IPS-15b (cell line): ENCODE data around the gene EXO5.
A peak's percentile ranks its signal among the peaks of the same experiment; 100 is the strongest.
"Not testable (repeated sequence)": the region's sequence is repeated elsewhere in the genome, so short reads cannot be mapped to it uniquely, and the experiment has no call there.

ENCODE experiments used
- H3K27me3 ChIP-seq: one replicate; pipeline ENCODE4 v1.6.1; 2013; ENCODE audit warnings: low read length; ENCODE audit not compliant: control insufficient read depth, insufficient read depth
- H3K36me3 ChIP-seq: one replicate; pipeline ENCODE4 v1.6.1; 2013; ENCODE audit warnings: low read length; ENCODE audit not compliant: control insufficient read depth, insufficient read depth
- H3K4me1 ChIP-seq: one replicate; pipeline ENCODE4 v1.6.1; 2013; ENCODE audit warnings: mild to moderate bottlenecking, low read length; ENCODE audit not compliant: control insufficient read depth, insufficient read depth
- H3K4me3 ChIP-seq: one replicate; pipeline ENCODE4 v1.5.1; 2013; ENCODE audit warnings: low read depth, low read length
- H3K9ac ChIP-seq: one replicate; pipeline ENCODE4 v1.6.1; 2013; ENCODE audit warnings: low read depth, mild to moderate bottlenecking, low read length
- H3K9me3 ChIP-seq: one replicate; pipeline ENCODE4 v1.6.1; 2013; ENCODE audit warnings: mild to moderate bottlenecking, low read length; ENCODE audit not compliant: control insufficient read depth, insufficient read depth

Gene EXO5, protein sequence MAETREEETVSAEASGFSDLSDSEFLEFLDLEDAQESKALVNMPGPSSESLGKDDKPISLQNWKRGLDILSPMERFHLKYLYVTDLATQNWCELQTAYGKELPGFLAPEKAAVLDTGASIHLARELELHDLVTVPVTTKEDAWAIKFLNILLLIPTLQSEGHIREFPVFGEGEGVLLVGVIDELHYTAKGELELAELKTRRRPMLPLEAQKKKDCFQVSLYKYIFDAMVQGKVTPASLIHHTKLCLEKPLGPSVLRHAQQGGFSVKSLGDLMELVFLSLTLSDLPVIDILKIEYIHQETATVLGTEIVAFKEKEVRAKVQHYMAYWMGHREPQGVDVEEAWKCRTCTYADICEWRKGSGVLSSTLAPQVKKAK

DNA sequence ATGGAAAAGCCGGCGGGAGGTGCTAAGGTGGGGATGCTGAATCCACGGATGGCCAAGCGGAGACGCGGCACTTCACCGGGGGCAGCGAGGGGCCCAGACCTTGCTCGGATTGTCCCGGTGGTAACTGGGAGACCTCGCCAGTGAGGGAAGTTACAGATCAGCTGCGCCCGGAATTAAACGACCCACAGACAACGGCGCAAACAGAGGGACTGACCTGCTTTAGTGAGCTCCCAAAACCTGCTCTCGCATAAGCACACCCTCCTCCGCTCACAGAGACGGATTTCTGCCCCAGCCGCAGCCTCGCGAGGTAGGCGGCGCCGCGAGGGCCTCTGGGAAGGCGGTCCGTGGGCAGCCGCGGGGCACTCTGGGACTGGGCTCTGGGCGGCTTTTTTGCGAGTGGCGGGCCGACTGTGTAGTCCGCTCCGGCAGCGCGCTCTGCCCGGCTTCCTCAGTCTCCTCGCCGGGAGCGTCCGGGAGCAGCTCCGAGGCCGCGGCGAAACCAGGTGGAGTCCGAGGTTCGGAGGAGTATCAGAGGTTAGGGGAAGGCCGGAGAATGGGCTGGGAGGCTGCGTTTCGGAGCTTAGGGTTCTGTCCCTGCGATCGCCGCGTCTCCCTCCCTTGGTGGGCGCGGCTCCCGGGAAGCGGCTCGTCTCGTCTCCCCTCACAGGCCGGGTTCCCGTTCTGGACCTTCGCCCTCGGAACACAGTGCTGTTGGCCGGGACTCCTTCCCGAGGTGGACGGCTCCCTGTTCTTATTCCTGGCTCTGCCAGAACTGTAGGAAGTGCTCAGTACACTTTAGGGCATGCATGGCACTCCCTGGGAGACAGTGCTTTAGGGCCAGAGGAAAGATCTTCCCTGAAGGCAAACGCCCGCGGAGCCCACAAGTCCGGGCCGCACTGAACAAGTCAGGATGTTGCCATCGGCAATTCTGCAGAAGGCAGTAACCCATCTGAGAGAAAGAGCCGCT lies at the start of gene EXO5:
Gene EXO5, plus strand, starts transcription at position 393 of the 967 bp plus-strand sequence. CDS start 5,778 bp downstream, outside the sequence.
- H3K9me3 ChIP-seq: no peaks in the 10 kb centered on the region
- H3K27me3 ChIP-seq: peaks cover 11% of the 10 kb centered on the region
- no peaks in the 10 kb centered on the region for H3K4me1 ChIP-seq
- peak within 1 kb of the TSS; percentile 78 for H3K4me3 ChIP-seq
- no peaks in the 10 kb centered on the region for H3K36me3 ChIP-seq
- peak within 1 kb of the TSS; percentile 86 for H3K9ac ChIP-seq

DNA sequence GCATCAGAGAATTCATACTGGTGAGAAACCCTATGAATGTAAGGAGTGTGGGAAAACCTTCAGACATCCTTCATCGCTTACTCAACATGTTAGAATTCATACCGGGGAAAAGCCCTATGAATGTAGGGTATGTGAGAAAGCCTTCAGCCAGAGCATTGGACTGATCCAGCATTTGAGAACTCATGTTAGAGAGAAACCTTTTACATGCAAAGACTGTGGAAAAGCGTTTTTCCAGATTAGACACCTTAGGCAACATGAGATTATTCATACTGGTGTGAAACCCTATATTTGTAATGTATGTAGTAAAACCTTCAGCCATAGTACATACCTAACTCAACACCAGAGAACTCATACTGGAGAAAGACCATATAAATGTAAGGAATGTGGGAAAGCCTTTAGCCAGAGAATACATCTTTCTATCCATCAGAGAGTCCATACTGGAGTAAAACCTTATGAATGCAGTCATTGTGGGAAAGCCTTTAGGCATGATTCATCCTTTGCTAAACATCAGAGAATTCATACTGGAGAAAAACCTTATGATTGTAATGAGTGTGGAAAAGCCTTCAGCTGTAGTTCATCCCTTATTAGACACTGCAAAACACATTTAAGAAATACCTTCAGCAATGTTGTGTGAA lies 45.5 kb upstream of the EXO5 start:
- peaks cover 50% of the 10 kb centered on the region for H3K9me3 ChIP-seq
- no peak overlapping the region for H3K9ac ChIP-seq
- H3K36me3 ChIP-seq: peaks cover 22% of the 10 kb centered on the region
- H3K4me3 ChIP-seq: no peak overlapping the region
- H3K27me3 ChIP-seq: no peaks in the 10 kb centered on the region
- no peaks in the 10 kb centered on the region for H3K4me1 ChIP-seq

DNA sequence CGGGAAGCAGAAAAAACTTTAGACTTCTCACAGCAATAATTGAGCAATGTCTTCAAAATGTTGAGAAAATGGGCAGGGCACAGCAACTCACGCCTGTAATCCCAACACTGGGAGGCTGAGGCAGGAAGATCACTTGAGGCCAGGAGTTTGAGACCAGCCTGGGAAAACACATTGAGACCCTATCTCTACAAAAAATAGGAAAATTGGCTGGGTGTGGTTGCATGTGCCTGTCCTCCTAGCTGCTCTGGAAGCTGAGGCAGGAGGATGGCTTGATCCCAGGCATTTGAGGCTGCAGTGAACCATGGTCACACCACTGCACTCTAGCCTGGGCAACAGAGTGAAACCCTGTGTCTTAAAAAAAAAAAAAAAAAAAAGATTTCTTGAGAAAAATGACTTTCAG lies 39.2 kb upstream of the EXO5 start:
- no peaks in the 10 kb centered on the region for H3K4me1 ChIP-seq
- no peak overlapping the region for H3K9ac ChIP-seq
- no peaks in the 10 kb centered on the region for H3K27me3 ChIP-seq
- H3K4me3 ChIP-seq: no peak overlapping the region
- peaks cover 18% of the 10 kb centered on the region for H3K9me3 ChIP-seq
- H3K36me3 ChIP-seq: peaks cover 4% of the 10 kb centered on the region

DNA sequence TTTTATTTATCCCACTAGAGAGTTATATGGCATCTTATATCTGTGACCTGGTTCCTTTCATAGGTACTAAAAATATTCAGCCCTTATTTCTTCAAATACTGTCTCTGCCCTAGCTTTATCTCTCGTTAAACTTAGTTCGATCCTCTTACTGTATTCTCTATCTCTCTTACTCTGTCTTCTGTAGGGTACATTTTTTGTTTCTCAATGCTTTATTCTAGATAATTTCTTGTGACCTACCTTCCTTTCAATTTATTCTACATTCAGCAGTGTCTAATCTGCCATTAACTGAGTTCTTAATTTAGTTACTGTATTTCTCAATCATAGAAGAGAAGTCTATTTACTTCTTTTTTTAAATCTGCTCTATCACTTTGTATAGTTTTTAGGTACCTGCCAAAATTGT lies 33.3 kb upstream of the EXO5 start:
- no peak overlapping the region for H3K4me3 ChIP-seq
- no peak overlapping the region for H3K9ac ChIP-seq
- no peaks in the 10 kb centered on the region for H3K4me1 ChIP-seq
- no peaks in the 10 kb centered on the region for H3K36me3 ChIP-seq
- H3K27me3 ChIP-seq: peaks cover 6% of the 10 kb centered on the region
- no peaks in the 10 kb centered on the region for H3K9me3 ChIP-seq

DNA sequence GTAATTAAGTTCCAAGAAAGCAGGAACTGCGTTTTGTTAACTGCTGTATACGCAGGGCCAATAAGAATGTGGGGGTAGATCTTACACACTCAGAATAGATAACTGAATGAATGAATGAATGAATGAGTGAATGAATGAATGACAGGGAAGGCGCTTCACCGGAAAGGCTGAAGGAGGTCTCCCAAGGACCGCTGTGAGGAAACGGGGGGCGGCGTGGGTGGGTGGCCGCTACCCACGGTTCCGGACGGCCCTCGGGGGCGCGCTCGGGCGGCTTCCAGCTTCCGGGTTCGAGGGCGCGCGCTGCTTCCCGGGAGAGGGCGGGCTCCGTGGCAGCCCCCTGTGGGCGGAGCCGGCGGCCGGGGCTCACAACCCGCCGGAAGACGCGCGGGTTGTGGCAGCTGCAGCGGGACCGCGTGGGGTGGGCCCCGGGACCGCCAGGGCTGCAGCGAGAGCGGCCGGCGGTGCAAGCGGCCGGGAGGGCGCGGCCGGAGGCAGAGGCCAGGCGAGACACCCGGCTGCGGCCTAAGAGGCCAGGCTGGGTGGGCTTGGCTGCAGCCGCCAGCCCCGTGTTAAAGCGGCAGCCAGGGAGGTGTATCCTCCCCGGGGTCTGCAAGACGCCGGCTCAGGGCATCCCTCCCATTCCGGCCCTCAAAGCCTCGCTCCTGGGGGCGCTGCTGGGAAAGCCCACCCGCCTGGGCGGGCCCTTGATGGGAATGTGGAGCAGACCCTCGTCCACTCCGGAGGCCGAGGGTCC lies 31.5 kb upstream of the EXO5 start, which contains the start of gene ZFP69:
Gene ZFP69, plus strand, starts transcription at position 367 of the 754 bp plus-strand sequence. CDS start 2,072 bp downstream, outside the sequence.
- no peaks in the 10 kb centered on the region for H3K36me3 ChIP-seq
- H3K9me3 ChIP-seq: no peaks in the 10 kb centered on the region
- H3K9ac ChIP-seq: no peak within 1 kb of the TSS
- peak within 1 kb of the TSS; percentile 70 for H3K4me3 ChIP-seq
- peaks cover 6% of the 10 kb centered on the region for H3K27me3 ChIP-seq
- no peaks in the 10 kb centered on the region for H3K4me1 ChIP-seq

DNA sequence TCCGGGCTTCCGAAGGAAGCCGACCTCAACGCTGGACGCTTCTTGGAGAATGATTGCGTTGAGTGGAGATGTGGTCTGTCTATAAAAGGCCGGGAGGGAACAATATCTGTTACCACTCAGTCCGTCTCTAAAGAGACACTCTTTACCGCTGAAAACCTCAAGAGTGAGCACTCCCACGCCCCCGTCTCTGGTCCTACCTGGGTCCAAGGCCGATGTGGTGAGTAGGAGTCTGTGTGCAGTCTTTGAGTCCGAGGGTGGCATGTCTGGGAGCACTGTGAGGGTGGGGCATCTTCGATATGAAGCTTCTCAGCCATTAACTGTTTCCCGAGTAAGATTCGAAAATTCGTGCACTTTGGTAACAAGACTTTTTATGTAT lies 30.9 kb upstream of the EXO5 start:
- Histone ChIP-seq H3K9me3 (no peaks in the 10 kb centered on the region), H3K36me3 (no peaks in the 10 kb centered on the region), H3K27me3 (peaks cover 6% of the 10 kb centered on the region), H3K4me1 (no peaks in the 10 kb centered on the region), H3K4me3 (peak overlapping the region; percentile 70), H3K9ac (no peak overlapping the region)

DNA sequence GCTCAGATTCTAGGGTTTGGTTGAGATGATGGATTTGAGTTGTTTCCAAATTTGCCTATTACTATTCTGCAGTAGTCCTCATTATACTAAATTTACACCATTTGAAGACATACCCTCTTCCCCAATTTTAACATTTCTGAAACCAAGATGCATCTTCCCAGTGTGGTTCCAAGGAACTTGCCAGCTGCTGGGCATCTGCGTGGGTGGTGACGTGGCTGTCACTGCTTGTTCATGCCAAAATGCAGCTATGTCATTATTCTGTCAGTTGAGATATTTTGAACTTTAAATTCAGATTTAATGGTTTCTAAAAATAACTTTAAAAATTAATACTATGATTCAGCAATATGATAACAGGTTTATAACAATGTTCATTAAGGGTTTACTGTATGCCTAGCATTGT lies 30.3 kb upstream of the EXO5 start:
- Histone ChIP-seq H3K36me3 (no peaks in the 10 kb centered on the region), H3K4me3 (peak overlapping the region; percentile 70), H3K9ac (no peak overlapping the region)

DNA sequence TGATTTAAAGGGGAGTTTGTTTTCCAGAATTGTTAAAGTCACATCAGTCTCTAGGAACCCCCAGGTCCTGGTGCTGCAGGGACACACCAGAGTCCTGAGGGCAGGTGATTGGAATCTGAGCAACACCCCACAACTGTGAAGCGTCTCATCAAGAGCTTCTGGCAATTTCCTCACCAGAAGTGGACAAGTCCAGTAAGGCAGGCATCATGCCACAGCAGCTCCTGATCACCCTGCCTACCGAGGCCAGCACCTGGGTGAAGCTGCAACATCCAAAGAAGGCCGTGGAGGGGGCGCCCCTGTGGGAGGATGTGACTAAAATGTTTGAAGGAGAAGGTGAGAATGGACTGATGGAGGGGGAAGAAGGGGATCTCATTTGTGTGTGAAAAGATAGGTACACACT lies 29.4 kb upstream of the EXO5 start:
- Histone ChIP-seq H3K36me3 (no peaks in the 10 kb centered on the region), H3K9ac (no peak overlapping the region), H3K9me3 (no peaks in the 10 kb centered on the region), H3K4me3 (no peak overlapping the region), H3K27me3 (peaks cover 6% of the 10 kb centered on the region), H3K4me1 (no peaks in the 10 kb centered on the region)

More for the DNA sequence above, 30.3 kb upstream of the EXO5 start:
- Histone ChIP-seq H3K27me3 (peaks cover 6% of the 10 kb centered on the region), H3K4me1 (no peaks in the 10 kb centered on the region), H3K9me3 (no peaks in the 10 kb centered on the region)

DNA sequence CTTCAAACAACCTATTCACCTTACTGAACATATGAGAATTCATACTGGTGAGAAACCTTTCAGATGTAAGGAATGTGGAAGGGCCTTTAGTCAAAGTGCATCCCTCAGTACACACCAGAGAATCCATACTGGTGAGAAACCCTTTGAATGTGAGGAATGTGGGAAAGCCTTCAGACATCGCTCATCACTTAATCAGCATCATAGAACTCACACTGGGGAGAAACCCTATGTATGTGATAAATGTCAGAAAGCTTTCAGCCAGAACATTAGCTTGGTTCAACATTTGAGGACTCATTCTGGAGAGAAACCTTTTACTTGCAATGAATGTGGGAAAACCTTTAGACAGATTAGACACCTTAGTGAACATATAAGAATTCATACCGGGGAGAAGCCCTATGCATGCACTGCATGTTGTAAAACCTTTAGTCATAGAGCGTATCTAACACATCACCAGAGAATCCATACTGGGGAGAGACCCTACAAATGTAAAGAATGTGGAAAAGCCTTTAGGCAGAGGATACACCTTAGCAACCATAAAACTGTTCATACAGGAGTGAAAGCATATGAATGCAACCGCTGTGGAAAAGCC lies 13.2 kb upstream of the EXO5 start:
- H3K4me3 ChIP-seq: no peak overlapping the region
- peaks cover 4% of the 10 kb centered on the region for H3K9me3 ChIP-seq
- no peaks in the 10 kb centered on the region for H3K4me1 ChIP-seq
- H3K9ac ChIP-seq: no peak overlapping the region
- no peaks in the 10 kb centered on the region for H3K27me3 ChIP-seq
- H3K36me3 ChIP-seq: no peaks in the 10 kb centered on the region

DNA sequence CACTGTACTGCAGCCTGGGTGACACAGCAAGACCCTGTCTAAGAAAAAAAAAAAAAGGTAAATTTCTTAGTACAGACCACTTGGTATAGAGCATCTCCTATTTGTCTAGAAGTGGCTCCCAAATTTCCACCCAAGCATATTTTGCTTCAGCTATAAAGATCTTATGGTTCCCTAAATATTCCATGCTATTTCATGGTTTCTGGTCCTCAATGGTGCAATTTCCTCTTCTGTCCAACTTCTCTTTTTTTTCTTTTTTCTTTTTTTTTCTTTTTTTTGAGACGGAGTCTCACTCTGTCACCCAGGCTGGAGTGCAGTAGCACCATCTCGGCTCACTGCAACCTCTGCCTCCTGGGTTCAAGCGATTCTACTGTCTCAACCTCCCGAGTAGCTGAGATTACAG lies 5.9 kb upstream of the EXO5 start:
- H3K27me3 ChIP-seq, H3K4me3 ChIP-seq, H3K9ac ChIP-seq, H3K36me3 ChIP-seq, H3K9me3 ChIP-seq, H3K4me1 ChIP-seq: not testable (repeated sequence)

DNA sequence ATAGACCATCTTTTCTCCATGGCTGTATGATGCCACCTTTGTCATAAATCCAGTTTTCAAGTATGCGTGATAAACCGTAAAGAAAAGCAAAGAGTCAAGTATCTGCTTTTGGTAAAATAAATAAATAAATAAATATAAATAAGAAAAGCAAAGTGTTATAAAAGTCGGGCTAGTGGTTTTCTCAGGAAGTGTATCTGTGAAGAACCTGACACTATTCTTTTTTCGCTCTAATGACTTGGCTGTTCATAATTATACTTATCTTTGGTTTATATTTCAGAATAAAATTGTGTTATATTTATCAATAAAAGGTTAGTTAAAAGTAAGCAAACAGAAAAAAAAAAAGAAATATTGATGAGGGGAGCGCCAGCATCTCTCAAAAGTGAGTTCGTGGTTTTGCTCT lies 594 bp upstream of the EXO5 start:
- Histone ChIP-seq H3K9me3 (no peaks in the 10 kb centered on the region), H3K4me3 (peak overlapping the region; percentile 78), H3K36me3 (no peaks in the 10 kb centered on the region), H3K4me1 (no peaks in the 10 kb centered on the region), H3K9ac (no peak overlapping the region), H3K27me3 (peaks cover 11% of the 10 kb centered on the region)
